Uterus (tissue), 2 donors: ENCODE data around the gene TIAM1.

Source experiments
- POLR2A ChIP-seq, 2 donors: fragments of 450-650 bp; IDR thresholded peaks; one replicate each; pipeline ENCODE4 v1.6.1; 2016; ENCODE audit warnings: antibody characterized with exemption in 2 of 2, mild to moderate bottlenecking in 1 of 2, moderate library complexity in 1 of 2
- TF ChIP-seq, protein P1 (sequence below), 4 experiments: fragments of 200-600 bp in 2 of 4; fragments of 450-650 bp in 2 of 4; sonication (generic) in 2 of 4; IDR thresholded peaks; one replicate each; pipeline ENCODE4 v1.5.1; 2016 to 2019; ENCODE audit warnings: antibody characterized with exemption in 4 of 4, mild to moderate bottlenecking in 2 of 4, moderate library complexity in 1 of 4

DNA sequence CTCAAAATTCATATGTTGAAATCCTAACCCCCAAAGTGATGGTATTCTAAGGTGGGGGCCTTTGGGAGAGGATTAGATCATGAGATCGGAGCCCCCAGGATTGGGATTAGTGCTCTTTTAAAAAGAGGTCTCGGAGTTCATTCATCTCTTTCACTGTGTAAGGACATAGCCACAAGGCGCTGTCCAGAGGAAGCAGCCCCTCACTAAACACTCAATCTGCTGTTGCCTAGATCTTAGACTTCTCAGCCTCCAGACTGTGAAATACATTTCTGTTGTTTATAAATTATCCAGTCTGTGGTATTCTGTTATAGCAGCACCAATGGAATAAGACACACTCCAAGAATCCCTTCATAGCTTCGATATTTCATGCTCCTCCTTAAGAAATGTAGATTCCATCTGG is 12.4 kb upstream of the TIAM1 start:
- TF ChIP-seq, protein P1, sequence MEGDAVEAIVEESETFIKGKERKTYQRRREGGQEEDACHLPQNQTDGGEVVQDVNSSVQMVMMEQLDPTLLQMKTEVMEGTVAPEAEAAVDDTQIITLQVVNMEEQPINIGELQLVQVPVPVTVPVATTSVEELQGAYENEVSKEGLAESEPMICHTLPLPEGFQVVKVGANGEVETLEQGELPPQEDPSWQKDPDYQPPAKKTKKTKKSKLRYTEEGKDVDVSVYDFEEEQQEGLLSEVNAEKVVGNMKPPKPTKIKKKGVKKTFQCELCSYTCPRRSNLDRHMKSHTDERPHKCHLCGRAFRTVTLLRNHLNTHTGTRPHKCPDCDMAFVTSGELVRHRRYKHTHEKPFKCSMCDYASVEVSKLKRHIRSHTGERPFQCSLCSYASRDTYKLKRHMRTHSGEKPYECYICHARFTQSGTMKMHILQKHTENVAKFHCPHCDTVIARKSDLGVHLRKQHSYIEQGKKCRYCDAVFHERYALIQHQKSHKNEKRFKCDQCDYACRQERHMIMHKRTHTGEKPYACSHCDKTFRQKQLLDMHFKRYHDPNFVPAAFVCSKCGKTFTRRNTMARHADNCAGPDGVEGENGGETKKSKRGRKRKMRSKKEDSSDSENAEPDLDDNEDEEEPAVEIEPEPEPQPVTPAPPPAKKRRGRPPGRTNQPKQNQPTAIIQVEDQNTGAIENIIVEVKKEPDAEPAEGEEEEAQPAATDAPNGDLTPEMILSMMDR (IDR thresholded peaks at IDR 0.05): no peak
- no peak for TF ChIP-seq POLR2A (IDR thresholded peaks at IDR 0.05)
